ENCODE results near the gene KIZ.

- no peak for TF ChIP-seq CTCF (IDR thresholded peaks at IDR 0.05)
- TF ChIP-seq POLR2A (IDR thresholded peaks at IDR 0.05), result no peak
Measured at GRCh38 chr20:21265261-21266190, 139.6 kb downstream of the KIZ start.

Measured in heart left ventricle (tissue), 13 donors.